Stimulated activated naive B cell treated with anti-CD40 and anti-IgM and Interleukin-4, amounts not matched to agents 10 μg/mL and 1 μg/mL and 100 μg/mL, for 72 hours (primary cell): ENCODE results near the gene GSTO2.

Source experiments
- ATAC-seq, 2 donors: fragments of 150-1000 bp; cut with Tn5 transposase; replicated peaks; 2 replicates each; pipeline ENCODE4 v1.10.0; 2021; ENCODE audit warnings: moderate library complexity in 1 of 2
- DNase-seq: peaks from one replicate; pipeline ENCODE4 v3.0.0; 2021
- H3K27ac Mint-ChIP-seq: one replicate; pipeline ENCODE4 v1.8.0; 2022; ENCODE audit warnings: mild to moderate bottlenecking, mixed read lengths
- H3K27me3 Mint-ChIP-seq, 2 donors: one replicate each; pipeline ENCODE4 v1.8.0; 2022; ENCODE audit warnings: mixed read lengths in 2 of 2
- H3K36me3 Mint-ChIP-seq, 2 donors: one replicate each; pipeline ENCODE4 v1.8.0; 2022; ENCODE audit warnings: mixed read lengths in 2 of 2, mild to moderate bottlenecking in 1 of 2
- H3K4me1 Mint-ChIP-seq, 2 donors: one replicate each; pipeline ENCODE4 v1.8.0; 2022; ENCODE audit warnings: mixed read lengths in 2 of 2, mild to moderate bottlenecking in 1 of 2
- H3K4me3 Mint-ChIP-seq, 2 donors: one replicate each; pipeline ENCODE4 v1.8.0; 2022; ENCODE audit warnings: mild to moderate bottlenecking in 2 of 2, mixed read lengths in 2 of 2, moderate library complexity in 1 of 2
- H3K9me3 Mint-ChIP-seq, 2 donors: one replicate each; pipeline ENCODE4 v1.8.0; 2022; ENCODE audit warnings: mixed read lengths in 2 of 2, mild to moderate bottlenecking in 1 of 2

Gene GSTO2

DNA sequence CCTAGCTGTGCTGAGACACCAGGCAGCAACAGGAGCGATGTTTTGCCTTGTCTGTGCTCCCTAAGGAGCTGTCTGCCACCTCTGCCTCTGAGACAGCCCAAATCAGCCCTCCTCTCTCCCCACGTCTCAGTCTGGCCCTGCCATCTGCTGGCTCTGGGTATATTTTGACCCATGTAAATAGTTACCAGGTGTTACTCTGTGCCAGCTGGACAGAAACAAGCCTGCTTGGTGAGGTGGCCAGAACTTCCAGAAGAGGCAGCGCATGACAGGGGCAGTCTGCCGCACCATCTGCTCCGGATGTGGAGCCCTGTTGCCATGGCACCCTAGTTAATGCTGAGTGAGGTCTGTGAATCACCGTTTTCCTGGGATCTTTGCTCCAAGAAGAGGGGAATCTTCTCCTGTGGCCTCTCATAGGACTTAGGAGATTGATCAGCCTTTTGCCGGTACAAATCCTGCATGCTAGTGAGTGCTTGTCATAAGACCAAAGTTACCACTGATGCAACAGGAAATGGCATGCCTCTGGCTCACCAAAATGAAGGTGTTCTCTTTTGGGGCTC lies 31.8 kb downstream of the GSTO2 start:
- peaks cover 3 to 10% of the 10 kb centered on the region in 2 donors for H3K4me1 Mint-ChIP-seq
- no peaks in the 10 kb centered on the region for H3K36me3 Mint-ChIP-seq
- H3K27me3 Mint-ChIP-seq, result peaks cover 18% of the 10 kb centered on the region in 2 donors
- DNase-seq, result no peak
- no peak overlapping the region for H3K4me3 Mint-ChIP-seq
- no peaks in the 10 kb centered on the region for H3K9me3 Mint-ChIP-seq
- ATAC-seq, result no peak
- H3K27ac Mint-ChIP-seq, result no peak overlapping the region

DNA sequence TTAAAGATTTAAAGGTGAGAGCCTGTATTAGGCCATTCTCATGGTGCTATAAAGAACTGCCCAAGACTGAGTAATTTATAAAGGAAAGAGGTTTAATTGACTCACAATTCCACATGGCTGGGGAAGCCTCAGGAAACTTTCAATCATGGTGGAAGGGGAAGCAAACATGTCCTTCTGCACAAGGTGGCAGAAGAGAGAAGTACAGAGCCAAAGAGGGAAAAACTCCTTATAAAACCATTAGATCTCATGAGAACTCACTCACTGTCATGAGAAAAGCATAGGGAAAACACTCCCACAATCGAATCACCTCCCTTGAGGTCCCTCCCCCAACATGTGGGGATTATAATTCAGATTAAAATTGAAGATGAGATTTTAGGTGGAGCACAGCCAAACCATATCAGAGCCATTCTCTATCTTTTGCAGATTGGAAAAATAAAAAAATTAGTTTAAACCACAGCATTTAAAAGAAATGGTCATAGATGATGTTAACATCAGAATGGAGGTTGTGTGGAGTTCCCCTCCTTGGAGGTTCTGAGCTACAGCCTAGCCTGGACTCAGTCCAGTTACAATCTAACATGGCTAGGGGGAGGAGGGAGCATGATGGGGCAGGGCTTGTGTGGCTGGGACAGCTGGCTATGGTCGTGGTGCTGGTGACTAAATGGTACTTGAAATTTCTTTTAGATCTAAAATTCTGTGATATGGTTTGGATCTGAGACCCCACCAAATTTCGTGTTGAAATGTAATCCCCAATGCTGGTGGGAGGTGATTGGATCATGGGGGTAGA lies 33.1 kb downstream of the GSTO2 start:
- Mint-ChIP-seq H3K36me3 (no peaks in the 10 kb centered on the region), H3K27me3 (peaks cover 15 to 18% of the 10 kb centered on the region in 2 donors), H3K4me3 (no peak overlapping the region), H3K4me1 (peaks cover 6 to 14% of the 10 kb centered on the region in 2 donors), H3K9me3 (no peaks in the 10 kb centered on the region), H3K27ac (no peak overlapping the region)
- no peak for DNase-seq
- no peak for ATAC-seq

DNA sequence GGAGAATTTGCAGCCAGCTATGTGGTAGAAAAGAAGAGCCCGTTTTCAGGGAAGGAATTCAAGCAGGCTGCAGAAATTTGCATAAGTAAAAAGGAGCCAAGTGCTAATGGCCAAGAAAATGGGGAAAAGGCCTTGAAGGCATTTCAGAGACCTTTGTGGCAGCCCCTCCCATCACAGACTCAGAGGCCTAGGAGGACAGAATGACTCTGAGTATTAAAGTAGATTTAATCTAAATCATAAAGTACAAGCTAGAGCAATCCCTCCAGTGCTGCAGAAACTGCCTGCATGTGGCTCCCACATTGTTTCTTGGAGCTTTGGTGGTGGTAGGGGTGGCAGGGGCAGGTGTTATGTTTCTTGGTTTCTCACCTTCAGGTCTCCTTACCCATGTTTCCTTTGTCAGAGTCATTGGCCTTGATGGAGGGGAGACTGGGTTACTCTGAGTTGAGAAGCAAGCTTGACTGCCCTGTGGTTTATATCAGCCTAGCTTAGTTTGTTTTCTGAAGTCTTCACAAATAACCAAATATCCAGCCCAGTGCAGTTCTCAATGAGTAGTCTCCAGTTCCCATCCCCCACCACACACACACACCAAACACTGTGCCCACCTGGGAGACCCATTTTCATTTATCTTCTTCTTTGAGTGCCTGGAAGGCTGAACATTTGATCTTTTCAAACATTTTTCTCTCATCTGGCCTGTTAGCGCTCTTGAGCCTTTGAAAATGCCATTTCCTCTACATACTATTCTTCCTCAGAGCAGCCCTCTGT lies 34.8 kb downstream of the GSTO2 start:
- peaks cover 18 to 28% of the 10 kb centered on the region in 2 donors for H3K4me1 Mint-ChIP-seq
- peaks cover 14 to 17% of the 10 kb centered on the region in 2 donors for H3K27me3 Mint-ChIP-seq
- H3K4me3 Mint-ChIP-seq, result no peak overlapping the region
- ATAC-seq (no peak), DNase-seq (no peak)
- no peak overlapping the region for H3K27ac Mint-ChIP-seq
- no peaks in the 10 kb centered on the region for H3K9me3 Mint-ChIP-seq
- H3K36me3 Mint-ChIP-seq, result no peaks in the 10 kb centered on the region

DNA sequence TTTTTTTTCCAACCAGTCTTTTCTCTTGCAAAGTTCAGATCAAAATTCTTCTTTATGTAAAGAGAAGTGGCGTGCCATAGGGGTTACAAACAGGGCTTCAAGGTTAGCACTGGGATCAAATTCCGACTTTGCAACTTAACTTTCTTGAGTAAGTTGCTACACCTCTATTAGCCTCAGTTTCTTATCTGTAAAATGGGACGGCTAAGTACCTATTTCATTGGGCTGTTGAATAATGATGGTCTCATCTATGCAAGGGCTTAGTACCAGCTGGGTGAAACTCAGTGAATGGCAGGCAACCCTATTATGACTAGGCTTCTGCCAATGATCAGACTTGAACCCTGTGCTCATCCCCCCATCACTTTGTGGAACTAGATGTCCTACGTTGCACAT lies 35.4 kb downstream of the GSTO2 start:
- Mint-ChIP-seq H3K4me3 (no peak overlapping the region), H3K36me3 (no peaks in the 10 kb centered on the region), H3K27me3 (peaks cover 9 to 12% of the 10 kb centered on the region in 2 donors), H3K4me1 (peaks cover 21 to 31% of the 10 kb centered on the region in 2 donors), H3K9me3 (no peaks in the 10 kb centered on the region), H3K27ac (no peak overlapping the region)
- ATAC-seq (no peak), DNase-seq (no peak)

DNA sequence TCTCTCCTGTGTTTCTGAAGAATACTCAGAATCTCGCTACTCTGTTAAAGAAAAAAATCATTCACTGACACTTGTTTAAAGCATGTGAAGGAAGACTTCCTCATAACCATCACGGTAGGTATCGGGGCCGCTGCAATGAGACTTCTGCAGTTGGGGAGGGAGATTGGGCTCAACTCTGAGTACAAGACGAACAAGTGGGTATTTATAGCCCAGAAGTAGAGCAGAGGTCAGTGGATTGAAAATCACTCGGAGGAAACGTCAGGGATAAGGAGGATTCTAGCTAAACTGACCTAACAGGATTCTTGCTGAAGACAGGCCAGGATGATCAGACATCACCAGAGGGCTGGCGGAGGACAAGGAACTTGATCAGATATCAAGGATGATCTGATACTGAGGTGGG lies 35.9 kb downstream of the GSTO2 start:
- no peak for DNase-seq
- H3K27ac Mint-ChIP-seq, result no peak overlapping the region
- peaks cover 21 to 31% of the 10 kb centered on the region in 2 donors for H3K4me1 Mint-ChIP-seq
- H3K4me3 Mint-ChIP-seq, result no peak overlapping the region
- H3K27me3 Mint-ChIP-seq, result peaks cover 6 to 8% of the 10 kb centered on the region in 2 donors
- no peak for ATAC-seq
- no peaks in the 10 kb centered on the region for H3K36me3 Mint-ChIP-seq
- no peaks in the 10 kb centered on the region for H3K9me3 Mint-ChIP-seq

DNA sequence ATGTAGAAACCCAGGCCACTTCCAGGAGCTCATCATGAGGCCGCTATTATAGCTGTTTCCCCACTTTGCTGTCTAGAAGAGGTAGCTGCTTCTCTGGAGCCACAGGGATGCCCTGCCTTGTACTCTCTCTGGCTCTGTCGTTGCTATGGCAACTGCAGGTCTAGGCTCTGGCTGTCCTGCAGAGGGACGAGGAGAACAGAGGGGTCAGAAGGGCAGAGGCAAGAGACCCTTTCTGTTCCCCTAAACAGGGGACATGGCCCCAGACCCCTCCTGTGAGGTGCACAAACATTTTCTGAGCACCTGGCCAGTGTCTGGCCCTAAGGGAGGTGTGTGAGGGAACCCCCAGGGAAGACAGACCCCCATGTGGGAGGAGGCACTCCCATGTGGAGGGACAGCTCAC lies 37.9 kb downstream of the GSTO2 start:
- Mint-ChIP-seq H3K9me3 (no peaks in the 10 kb centered on the region), H3K27me3 (no peaks in the 10 kb centered on the region), H3K36me3 (peaks cover 0 to 8% of the 10 kb centered on the region in 2 donors), H3K27ac (no peak overlapping the region), H3K4me1 (peaks cover 25 to 31% of the 10 kb centered on the region in 2 donors), H3K4me3 (no peak overlapping the region)
- ATAC-seq, result no peak
- no peak for DNase-seq

DNA sequence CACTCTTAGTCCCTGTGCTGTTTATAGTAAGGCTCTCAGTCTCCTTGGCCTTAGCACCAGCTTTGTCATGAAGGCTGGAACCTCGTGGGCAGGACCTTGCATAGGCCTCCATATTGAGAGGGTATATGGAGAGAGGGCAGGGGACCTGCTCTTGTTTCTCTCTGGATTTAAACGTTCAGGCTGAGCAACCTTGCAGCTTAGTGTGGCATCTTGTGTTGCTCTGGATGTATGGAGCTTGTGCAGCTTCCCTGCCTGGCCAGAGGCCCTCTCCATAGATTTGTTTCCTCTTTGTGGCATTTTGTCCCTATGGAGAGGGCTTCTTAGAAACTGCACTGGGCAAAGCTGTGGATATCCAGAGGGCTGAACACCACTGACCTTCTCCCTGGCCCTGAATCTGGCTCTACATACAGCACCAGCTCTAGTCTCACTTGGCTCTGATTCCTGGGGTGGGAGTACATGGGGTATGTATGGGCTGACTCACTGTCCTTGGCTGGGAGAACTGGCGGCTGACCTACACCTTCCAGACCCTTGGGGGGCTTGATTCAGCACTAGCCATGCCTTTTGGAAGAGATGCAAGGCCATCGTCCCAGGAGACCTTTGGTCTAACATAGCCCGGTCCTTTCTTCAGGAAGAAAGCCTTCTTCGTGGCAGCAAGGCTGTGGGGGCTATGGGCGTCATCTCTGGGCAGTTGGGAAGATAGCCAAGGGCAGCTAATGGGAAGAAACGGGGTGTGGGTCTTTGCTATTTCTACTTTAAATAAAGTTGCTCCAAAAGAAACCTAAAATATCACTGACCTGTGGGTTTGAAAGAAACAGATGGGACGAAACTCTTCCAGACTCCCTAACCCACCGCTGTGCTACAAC lies 38.8 kb downstream of the GSTO2 start:
- DNase-seq, result no peak
- ATAC-seq, result no peak
- Mint-ChIP-seq H3K4me1 (peaks cover 25 to 37% of the 10 kb centered on the region in 2 donors), H3K36me3 (peaks cover 3 to 15% of the 10 kb centered on the region in 2 donors), H3K27ac (peak overlapping the region; percentile 63), H3K9me3 (no peaks in the 10 kb centered on the region), H3K4me3 (no peak overlapping the region), H3K27me3 (no peaks in the 10 kb centered on the region)

DNA sequence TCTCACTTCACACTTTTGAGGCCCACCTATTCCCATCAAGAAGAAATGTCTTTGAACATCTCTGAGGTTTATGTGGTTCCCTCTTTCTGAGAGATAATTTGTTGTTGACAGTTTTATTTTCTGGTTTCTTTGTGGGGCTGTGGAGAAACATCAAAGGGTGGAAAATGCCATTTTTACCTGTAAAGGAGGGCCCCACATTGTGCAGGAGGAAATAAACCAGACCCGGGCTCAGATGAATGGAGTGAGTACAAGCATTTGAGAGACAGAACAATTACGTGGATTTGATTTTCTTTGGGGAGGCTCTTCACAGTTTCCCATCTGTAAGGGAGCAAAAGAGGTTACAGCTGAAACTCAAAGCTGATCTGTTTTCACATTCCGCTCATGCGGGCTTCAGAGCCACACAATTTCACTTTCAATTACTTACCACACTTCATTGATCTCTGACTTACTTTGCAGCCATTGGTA lies 39.5 kb downstream of the GSTO2 start:
- no peak for DNase-seq
- peaks cover 25 to 38% of the 10 kb centered on the region in 2 donors for H3K4me1 Mint-ChIP-seq
- no peaks in the 10 kb centered on the region for H3K27me3 Mint-ChIP-seq
- H3K36me3 Mint-ChIP-seq, result peaks cover 3 to 15% of the 10 kb centered on the region in 2 donors
- ATAC-seq, result peak; percentile 43 to 45
- peak overlapping the region; percentile 63 for H3K27ac Mint-ChIP-seq
- no peaks in the 10 kb centered on the region for H3K9me3 Mint-ChIP-seq
- H3K4me3 Mint-ChIP-seq, result no peak overlapping the region

DNA sequence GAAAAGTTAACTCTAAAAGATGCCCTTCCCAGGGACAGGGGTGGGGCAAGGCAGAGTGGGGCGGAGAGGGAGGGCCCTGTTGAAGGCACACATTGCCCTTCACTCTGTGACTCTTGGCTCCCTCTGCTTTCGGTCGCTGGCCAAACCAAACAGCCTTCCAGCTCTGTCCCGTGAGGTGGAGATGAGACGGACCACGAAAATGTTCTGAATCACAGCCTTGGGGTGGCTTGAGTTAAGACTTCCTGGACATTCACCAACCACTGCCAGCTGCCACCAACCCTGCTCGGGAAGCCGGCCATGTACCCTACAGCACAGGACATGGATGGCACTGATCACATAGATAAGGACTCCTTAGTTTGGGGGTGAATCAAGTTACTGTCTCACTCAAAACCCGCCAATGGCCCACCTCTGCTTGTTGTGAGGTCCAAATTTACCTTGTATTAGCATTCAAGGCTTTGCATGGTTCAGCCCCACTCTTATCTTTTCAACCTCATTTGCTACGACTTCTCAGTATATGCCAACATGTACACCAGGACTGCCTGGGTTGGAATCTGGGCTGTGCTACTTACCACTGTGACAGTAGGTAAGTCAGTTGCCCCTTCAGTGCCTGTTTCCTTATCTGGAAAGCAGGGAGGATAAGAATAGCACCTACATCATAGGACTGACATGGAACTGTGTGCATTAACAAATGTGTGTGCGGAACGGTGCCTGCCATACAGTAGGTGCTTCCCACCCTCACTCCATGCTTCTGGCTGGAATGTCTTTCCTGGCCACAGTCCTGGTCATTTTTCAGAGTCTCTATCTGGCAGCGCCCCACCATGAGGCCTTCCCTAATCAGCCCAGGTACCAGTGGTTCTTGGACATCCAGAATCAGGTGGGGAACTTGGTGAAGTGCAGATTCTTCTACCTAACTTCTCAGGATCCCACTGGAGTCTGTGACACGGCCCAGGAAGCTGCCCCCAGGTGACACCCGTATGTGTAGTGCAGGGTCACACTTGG lies 41.3 kb downstream of the GSTO2 start:
- DNase-seq (no peak), ATAC-seq (no peak)
- Mint-ChIP-seq H3K27ac (no peak overlapping the region), H3K9me3 (no peaks in the 10 kb centered on the region), H3K4me1 (peaks cover 25 to 40% of the 10 kb centered on the region in 2 donors), H3K36me3 (peaks cover 4 to 15% of the 10 kb centered on the region in 2 donors), H3K4me3 (no peak overlapping the region), H3K27me3 (no peaks in the 10 kb centered on the region)

DNA sequence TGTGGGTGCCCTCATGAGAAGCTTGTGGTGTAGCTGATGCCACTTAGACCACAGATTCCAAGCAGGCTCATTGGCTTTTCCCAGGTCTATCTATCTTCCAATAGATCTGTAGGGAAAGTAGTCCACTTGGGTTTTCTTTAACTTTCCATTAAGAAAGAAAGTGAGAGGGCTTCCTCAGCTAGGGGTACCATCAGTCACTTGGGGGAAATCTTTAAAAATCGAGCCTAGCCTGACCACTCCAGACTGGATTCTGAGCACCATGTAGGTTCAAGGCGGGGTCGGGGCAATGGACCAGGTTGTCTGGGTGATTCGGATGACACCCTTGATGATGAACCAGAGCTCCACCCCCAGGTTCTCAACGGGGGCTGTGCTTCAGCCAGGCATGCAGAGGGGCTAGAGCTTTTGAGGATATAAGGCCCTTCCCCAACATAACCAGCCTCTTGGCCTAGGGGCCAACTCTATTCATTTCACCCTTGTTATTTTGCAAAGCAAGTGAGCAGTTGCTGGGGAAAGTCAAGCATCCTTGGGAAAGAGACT lies 42.3 kb downstream of the GSTO2 start:
- H3K27ac Mint-ChIP-seq, result no peak overlapping the region
- H3K4me1 Mint-ChIP-seq, result peaks cover 20 to 31% of the 10 kb centered on the region in 2 donors
- no peak for DNase-seq
- H3K4me3 Mint-ChIP-seq, result no peak overlapping the region
- H3K36me3 Mint-ChIP-seq, result peaks cover 11 to 21% of the 10 kb centered on the region in 2 donors
- no peaks in the 10 kb centered on the region for H3K27me3 Mint-ChIP-seq
- no peaks in the 10 kb centered on the region for H3K9me3 Mint-ChIP-seq
- no peak for ATAC-seq

DNA sequence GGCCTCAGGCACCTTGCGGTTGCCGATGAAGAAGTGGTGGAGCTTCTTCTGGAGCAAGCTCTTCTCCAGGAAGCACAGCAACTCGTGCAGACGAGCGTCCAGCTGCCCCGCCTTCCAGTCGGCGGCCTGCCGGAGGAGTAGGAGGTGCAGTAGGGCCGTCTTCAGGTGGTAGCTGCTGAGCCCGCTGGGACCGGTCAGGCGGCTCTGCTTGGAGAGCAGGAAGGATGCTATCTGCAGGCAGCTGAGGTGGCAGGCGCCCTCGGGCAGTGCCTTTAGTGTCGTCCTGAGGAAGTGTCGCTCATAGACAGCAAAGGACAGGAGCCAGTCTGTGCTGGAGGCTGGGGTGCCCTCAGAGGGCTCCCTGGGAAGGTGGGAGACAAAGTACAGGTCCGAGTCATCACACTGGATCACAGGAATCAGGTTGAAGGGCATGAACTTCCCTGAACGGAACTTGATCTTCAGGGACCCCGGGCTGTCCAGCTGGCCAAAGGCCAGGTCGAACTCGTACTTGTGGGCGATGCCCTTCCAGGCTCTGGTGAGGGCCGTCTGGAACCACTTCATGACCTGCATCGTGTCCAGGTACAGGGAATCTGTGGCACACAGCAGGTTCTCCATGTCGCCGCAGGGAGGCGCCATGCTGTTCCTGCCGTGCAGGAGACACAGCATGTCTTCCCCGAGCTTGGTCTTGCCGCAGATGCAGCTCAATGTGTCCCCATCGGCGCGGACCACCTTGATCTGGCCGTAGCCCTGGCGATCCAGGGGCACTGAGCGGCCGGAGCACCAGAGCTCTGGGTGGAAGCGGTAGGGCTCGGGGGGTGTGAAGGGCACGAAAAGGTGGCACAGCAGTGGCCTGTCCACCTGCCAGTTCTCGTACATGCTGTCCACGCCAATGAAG lies 45.9 kb downstream of the GSTO2 start:
- DNase-seq (no peak), ATAC-seq (no peak)
- Mint-ChIP-seq H3K4me1 (peaks cover 31 to 45% of the 10 kb centered on the region in 2 donors), H3K9me3 (no peaks in the 10 kb centered on the region), H3K36me3 (peaks cover 11 to 31% of the 10 kb centered on the region in 2 donors), H3K27me3 (no peaks in the 10 kb centered on the region), H3K4me3 (no peak overlapping the region), H3K27ac (no peak overlapping the region)

DNA sequence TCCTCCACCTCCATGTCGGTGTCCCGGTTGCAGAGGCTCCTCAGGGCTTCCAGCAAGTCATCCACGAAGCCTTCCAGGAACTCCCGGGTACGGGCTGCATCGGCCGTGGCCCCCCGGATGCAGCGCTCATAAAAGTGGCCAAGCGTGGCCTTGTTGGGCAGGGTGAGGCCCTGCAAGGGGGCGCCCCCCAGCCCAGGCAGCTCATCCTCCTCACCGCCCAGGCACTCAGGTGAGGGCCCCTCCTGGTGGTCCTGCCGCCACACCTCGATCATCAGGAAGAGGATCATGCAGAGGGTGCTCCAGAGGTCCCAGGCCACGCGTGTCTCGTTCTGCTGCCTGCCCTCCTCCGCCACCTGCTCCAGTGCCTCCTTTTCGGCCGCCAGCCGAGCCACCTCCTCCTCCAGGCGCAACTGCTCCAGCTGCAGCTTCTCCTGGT lies 46.5 kb downstream of the GSTO2 start:
- Mint-ChIP-seq H3K4me1 (peaks cover 31 to 52% of the 10 kb centered on the region in 2 donors), H3K27me3 (no peaks in the 10 kb centered on the region), H3K4me3 (no peak overlapping the region), H3K27ac (no peak overlapping the region), H3K9me3 (no peaks in the 10 kb centered on the region), H3K36me3 (peaks cover 11 to 29% of the 10 kb centered on the region in 2 donors)
- no peak for ATAC-seq
- DNase-seq, result no peak
